Common myeloid progenitor, CD34-positive (primary cell): Measurements from ENCODE around the gene ATP1B2. TPM values are rescaled to one million over a fixed set of nuclear protein-coding genes. Genes with fewer than 3 reads are reported as not detected.

Experiments
- CTCF ChIA-PET: fragments of 350-600 bp; sonication (Branson Sonifier 250); formaldehyde crosslinking; loops from one replicate; lab custom pipeline; 2021; ENCODE audit warnings: antibody characterized with exemption; lab: Charles Lee
- POLR2A ChIA-PET: fragments of 350-600 bp; sonication (Branson Sonifier 250); formaldehyde crosslinking; loops from one replicate; lab custom pipeline; 2021; ENCODE audit warnings: antibody characterized with exemption; lab: Charles Lee
- DNase-seq, 3 donors: peaks; one replicate each; pipeline versions ENCODE4 v3.0.0 to v3.0.0-alpha.2; 2013
- H3K27ac ChIP-seq, 2 experiments: 1 replicate in 1 of 2; 2 replicates in 1 of 2; pipeline ENCODE4 v1.7.0; 2013; ENCODE audit warnings: inconsistent platforms in 2 of 2, low read length in 2 of 2, mild to moderate bottlenecking in 2 of 2, low read depth in 1 of 2, moderate library complexity in 1 of 2; ENCODE audit not compliant: severe bottlenecking in 2 of 2, insufficient read depth in 1 of 2, poor library complexity in 1 of 2
- H3K27me3 ChIP-seq, 5 experiments: replicated peaks in 2 of 5; 1 replicate in 3 of 5; 2 replicates in 2 of 5; pipeline versions ENCODE4 v1.6.1 to v1.7.0; 2013; ENCODE audit warnings: low read length in 4 of 5, mild to moderate bottlenecking in 2 of 5, moderate library complexity in 2 of 5, inconsistent platforms in 1 of 5; ENCODE audit not compliant: insufficient read depth in 5 of 5, control insufficient read depth in 4 of 5
- H3K36me3 ChIP-seq, 4 experiments: 1 replicate in 2 of 4; 2 replicates in 2 of 4; pipeline versions ENCODE4 v1.6.1 to v1.7.0; 2013; ENCODE audit warnings: low read length in 3 of 4, control low read depth in 1 of 4, mild to moderate bottlenecking in 1 of 4; ENCODE audit not compliant: control insufficient read depth in 4 of 4, insufficient read depth in 4 of 4
- H3K4me1 ChIP-seq, 4 experiments: 1 replicate in 3 of 4; 2 replicates in 1 of 4; pipeline versions ENCODE4 v1.6.1 to v1.7.1; 2013; ENCODE audit warnings: low read length in 3 of 4, mild to moderate bottlenecking in 3 of 4, control low read depth in 1 of 4, inconsistent platforms in 1 of 4, moderate library complexity in 1 of 4; ENCODE audit not compliant: control insufficient read depth in 4 of 4, insufficient read depth in 4 of 4; ENCODE audit errors: control extremely low read depth in 1 of 4
- H3K4me3 ChIP-seq, 7 experiments: 1 replicate in 4 of 7; 2 replicates in 3 of 7; pipeline versions ENCODE4 v1.5.1 to v1.7.0; 2013; ENCODE audit warnings: mild to moderate bottlenecking in 7 of 7, low read length in 6 of 7, moderate library complexity in 6 of 7, inconsistent platforms in 2 of 7, low read depth in 2 of 7, control low read depth in 1 of 7; ENCODE audit not compliant: insufficient read depth in 4 of 7, control insufficient read depth in 1 of 7; ENCODE audit errors: extremely low read depth in 1 of 7
- H3K9me3 ChIP-seq, 5 experiments: 1 replicate in 4 of 5; 2 replicates in 1 of 5; pipeline versions ENCODE4 v1.6.1 to v1.7.1; 2013; ENCODE audit warnings: low read length in 4 of 5, mild to moderate bottlenecking in 2 of 5, inconsistent platforms in 1 of 5, low read depth in 1 of 5, moderate library complexity in 1 of 5; ENCODE audit not compliant: control insufficient read depth in 4 of 5, insufficient read depth in 2 of 5; ENCODE audit errors: control extremely low read depth in 1 of 5
- WGBS: methylation state at CpG from one replicate; pipeline ENCODE4 v1.1.5; 2013; ENCODE audit not compliant: insufficient coverage; 5-methylcytosine and 5-hydroxymethylcytosine counted together
- polyA plus RNA-seq: library from polyadenylated mRNA; unstranded; fragments of 120-200 nt; gene quantifications from one replicate; pipeline ENCODE4 v1.2.1, GENCODE V29; 2013

Gene ATP1B2
- 0.08 TPM for polyA plus RNA-seq

DNA sequence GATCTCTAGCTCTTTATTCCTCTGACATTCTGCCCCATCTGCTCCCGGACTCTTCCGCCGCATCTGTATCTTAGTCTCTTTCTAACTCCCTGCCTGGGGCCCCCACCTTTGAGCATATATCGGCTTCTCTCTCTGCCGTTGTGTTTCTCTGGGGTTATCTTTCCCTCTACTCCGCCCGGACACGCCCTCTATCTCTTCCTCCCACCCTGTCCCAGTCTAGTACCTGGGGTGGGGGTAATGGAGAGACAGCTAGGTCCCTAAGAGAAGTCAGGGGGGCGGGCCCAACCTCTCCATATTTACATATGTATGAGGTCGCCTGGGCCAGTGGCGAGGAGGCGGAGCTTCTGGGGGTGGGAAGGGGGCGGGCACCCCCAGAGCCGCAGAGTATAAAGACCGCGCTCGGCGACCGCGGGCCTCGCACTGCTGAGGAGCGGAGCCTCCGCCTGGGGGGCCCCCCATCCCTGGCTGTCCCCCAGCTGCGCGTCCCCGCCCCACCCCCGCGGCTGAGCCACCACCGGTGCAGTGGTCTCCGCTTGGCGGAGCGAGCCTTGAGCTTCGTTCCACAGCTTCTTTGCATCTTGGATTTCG lies at the start of gene ATP1B2:
Gene ATP1B2 (plus strand): TSS at position 418 of the 588 bp plus-strand sequence. CDS start 593 bp downstream, outside the sequence.
- Histone ChIP-seq H3K4me1 (peaks cover 0 to 18% (median 15%) of the 10 kb centered on the region in 4 experiments), H3K4me3 (peak within 1 kb of the TSS; percentile 16 to 73 (median 51)), H3K27ac (no peak within 1 kb of the TSS), H3K9me3 (no peaks in the 10 kb centered on the region), H3K27me3 (peaks cover 0 to 47% (median 31%) of the 10 kb centered on the region in 5 experiments), H3K36me3 (no peaks in the 10 kb centered on the region)
- ChIA-PET POLR2A (interaction anchor here (0.6 to 1.9 kb wide), 5 partner anchors 23 to 37 kb away, joined by 3 to 10 read pairs (median 3); partner anchors contain the start of genes SAT2, TP53 and WRAP53), CTCF (interaction anchor here (0.8 to 1.5 kb wide), 6 partner anchors 9 to 66 kb away, joined by 3 to 6 read pairs (median 3); no protein-coding TSS in a partner anchor)
- 1% methylated on average over 26 of the region's 34 CpGs for WGBS
- DNase-seq: peak; percentile 81 to 86 (median 83)

DNA sequence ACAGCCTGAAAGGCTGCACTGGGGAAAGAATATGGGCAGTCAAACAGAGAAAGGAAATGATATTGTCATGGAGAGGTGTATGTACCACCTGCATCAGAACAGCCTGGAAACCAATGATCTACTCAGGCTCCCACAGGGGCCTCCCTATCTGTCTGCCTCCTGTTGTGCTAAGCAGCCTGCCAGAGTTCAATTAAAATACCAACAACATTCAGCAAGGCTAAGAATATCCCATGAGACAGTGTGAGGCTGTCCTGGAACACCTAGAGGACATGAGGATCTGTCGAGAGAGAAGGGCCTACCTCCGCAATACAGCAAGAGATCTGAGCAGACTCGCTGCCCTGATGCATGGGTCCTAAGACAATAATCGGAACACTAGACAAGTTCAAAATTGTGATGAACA lies 44.4 kb upstream of the ATP1B2 start:
- no peaks in the 10 kb centered on the region for H3K27me3 ChIP-seq
- CTCF ChIA-PET: interaction anchor here (1.3 to 1.4 kb wide), 2 partner anchors 12 to 17 kb away, joined by 3 to 7 read pairs; no protein-coding TSS in a partner anchor
- POLR2A ChIA-PET: no interaction called here
- no peak overlapping the region for H3K27ac ChIP-seq
- no peak overlapping the region for H3K4me3 ChIP-seq
- H3K36me3 ChIP-seq: peaks cover 12 to 53% (median 30%) of the 10 kb centered on the region in 4 experiments
- DNase-seq: no peak
- H3K4me1 ChIP-seq: no peaks in the 10 kb centered on the region
- WGBS: 100% methylated on average over 3 of the region's 4 CpGs
- no peaks in the 10 kb centered on the region for H3K9me3 ChIP-seq

DNA sequence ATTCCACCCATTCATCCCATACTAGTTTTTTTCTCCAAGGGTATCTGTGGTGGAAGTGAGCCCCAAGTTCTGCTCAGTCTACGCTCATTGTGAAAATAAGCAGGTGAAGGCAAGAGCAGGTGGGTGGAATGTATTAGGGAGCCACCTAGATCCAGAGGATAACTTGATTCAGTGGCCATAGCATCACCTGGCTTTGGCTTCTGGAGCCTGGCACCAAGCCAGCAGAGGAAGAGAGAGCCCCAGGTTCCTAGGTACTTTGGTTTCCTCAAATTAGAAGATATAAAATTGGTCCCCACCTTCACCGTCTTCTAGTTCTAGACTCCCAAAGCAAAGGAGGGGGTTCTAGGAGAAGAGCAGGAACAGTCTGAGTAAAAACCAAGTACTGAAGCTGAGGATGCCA lies 40.1 kb upstream of the ATP1B2 start:
- no peaks in the 10 kb centered on the region for H3K27me3 ChIP-seq
- H3K27ac ChIP-seq: no peak overlapping the region
- no CpG with 5 or more reads among the region's 2 CpGs for WGBS
- peaks cover 9 to 28% (median 21%) of the 10 kb centered on the region in 4 experiments for H3K4me1 ChIP-seq
- ChIA-PET POLR2A (no interaction called here), CTCF (interaction anchor here (0.7 to 1.7 kb wide), 4 partner anchors 9 to 51 kb away, joined by 3 to 6 read pairs (median 3); partner anchors contain the start of gene SOX15)
- no peak overlapping the region for H3K4me3 ChIP-seq
- no peak for DNase-seq
- peaks cover 3 to 26% (median 10%) of the 10 kb centered on the region in 4 experiments for H3K36me3 ChIP-seq
- no peaks in the 10 kb centered on the region for H3K9me3 ChIP-seq

DNA sequence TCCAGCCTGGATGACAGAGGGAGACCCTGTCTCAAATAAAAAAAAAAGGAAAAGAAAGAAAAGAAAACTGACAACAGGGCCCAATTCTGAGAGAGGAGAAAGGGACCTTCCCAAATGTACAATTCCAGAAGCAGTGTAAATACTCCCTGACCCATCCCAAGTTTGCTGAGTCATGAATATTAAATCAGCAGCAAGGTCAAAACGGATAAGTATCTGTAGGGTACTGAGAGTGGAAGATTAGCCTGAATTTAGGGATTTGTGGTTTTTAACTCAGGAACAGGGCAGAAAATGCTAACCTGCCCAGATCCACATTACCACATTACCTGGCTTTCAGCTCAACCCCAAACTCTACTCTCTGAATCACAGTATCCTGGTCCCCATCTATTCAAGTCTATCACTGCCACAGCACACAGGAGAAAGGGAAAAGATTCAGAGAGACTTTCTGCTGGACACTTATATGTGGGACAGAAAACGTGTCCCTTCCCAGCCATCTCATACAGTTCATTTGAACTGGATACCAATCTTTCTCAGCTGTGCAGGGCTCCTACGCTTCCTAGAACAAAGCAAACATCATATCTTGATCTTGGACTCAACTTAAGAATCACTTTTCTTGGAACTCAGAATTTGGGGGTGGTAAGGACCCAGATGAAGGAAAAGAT lies 39.0 kb upstream of the ATP1B2 start:
- peaks cover 9 to 28% (median 21%) of the 10 kb centered on the region in 4 experiments for H3K4me1 ChIP-seq
- no peak overlapping the region for H3K4me3 ChIP-seq
- peaks cover under 1 to 18% (median 5%) of the 10 kb centered on the region in 4 experiments for H3K36me3 ChIP-seq
- DNase-seq: no peak
- H3K27ac ChIP-seq: no peak overlapping the region
- no CpG with 5 or more reads among the region's 3 CpGs for WGBS
- ChIA-PET CTCF (interaction anchor here (0.8 to 2.1 kb wide), 7 partner anchors 11 to 377 kb away, joined by 3 to 6 read pairs (median 3); partner anchors contain the start of gene TP53), POLR2A (interaction anchor here (0.7 to 1.0 kb wide), 3 partner anchors 22 to 56 kb away, joined by 3 to 4 read pairs (median 3); partner anchors contain the start of gene SOX15)
- no peaks in the 10 kb centered on the region for H3K27me3 ChIP-seq
- H3K9me3 ChIP-seq: no peaks in the 10 kb centered on the region

DNA sequence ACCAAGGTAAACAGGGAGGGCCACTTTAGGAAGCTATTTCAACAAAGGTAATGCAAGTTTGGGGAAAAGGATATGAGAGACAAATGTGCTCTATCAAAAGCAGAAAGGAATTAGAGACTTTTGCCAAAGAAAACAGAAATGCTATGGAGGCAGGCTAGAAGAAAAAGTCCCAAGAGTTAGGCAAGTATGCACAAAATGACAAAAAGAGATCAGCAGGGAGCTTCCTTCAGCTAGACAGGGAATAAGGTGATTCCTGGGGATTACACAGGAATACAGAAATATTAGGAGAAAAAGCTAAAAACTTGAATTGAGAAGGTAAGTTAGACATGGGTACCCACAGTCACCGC lies 38.5 kb upstream of the ATP1B2 start:
- CTCF ChIA-PET: interaction anchor here (0.8 to 2.1 kb wide), 5 partner anchors 11 to 75 kb away, joined by 3 to 6 read pairs (median 3); partner anchors contain the start of gene TP53
- peaks cover 9 to 28% (median 21%) of the 10 kb centered on the region in 4 experiments for H3K4me1 ChIP-seq
- no peak for DNase-seq
- H3K27me3 ChIP-seq: no peaks in the 10 kb centered on the region
- H3K36me3 ChIP-seq: peaks cover 0 to 18% (median 5%) of the 10 kb centered on the region in 4 experiments
- no peak overlapping the region for H3K4me3 ChIP-seq
- POLR2A ChIA-PET: interaction anchor here (0.8 to 1.0 kb wide), 2 partner anchors 23 to 55 kb away, joined by 3 read pairs; no protein-coding TSS in a partner anchor
- H3K27ac ChIP-seq: no peak overlapping the region
- no peaks in the 10 kb centered on the region for H3K9me3 ChIP-seq
- WGBS: 100% methylated on average over 1 of the region's 1 CpG

DNA sequence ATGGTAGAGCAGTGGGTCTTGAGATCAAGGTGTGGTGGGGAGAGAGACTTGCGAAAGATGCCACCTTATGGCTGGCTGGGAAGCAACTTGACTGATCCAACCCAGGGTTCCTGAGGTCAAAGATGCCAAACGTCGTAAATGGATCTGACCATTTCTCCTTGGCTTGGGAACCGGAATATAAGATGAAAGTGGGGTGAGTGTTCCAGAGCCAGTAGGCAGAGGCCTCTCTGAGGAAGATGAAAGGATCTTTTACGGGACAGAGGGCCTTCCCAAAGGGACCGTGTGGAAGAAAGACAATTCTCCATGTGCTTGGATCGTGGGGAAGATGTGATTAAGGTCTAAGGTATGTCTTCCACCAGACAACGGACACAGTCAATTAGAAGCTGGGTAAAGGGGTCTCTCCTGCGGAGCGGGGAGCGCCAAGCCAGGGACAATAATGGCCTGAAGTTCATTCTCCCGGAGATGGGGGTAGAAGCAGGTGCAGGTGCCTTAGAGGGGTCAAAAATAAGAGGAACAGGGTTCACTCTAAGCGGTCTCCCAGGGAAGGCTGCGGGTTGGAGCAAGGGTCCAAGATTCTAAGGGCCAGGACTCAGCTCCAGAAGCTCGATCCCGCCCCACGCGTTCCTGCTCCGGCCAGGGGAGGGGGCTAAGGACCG lies 36.8 kb upstream of the ATP1B2 start:
- Histone ChIP-seq H3K4me1 (peaks cover 9 to 28% (median 21%) of the 10 kb centered on the region in 4 experiments), H3K27ac (peak overlapping the region; percentile 27 to 87), H3K27me3 (no peaks in the 10 kb centered on the region), H3K4me3 (peak overlapping the region; percentile 72 to 92 (median 75)), H3K9me3 (no peaks in the 10 kb centered on the region), H3K36me3 (peaks cover 0 to 18% (median 4%) of the 10 kb centered on the region in 4 experiments)
- WGBS: 14% methylated on average over 19 of the region's 20 CpGs
- ChIA-PET POLR2A (interaction anchor here (1.8 kb wide), 1 partner anchor 73 kb away, joined by 11 read pairs; no protein-coding TSS in a partner anchor), CTCF (interaction anchor here (1.1 to 2.1 kb wide), 4 partner anchors 13 to 74 kb away, joined by 4 to 7 read pairs (median 5); partner anchors contain the start of genes SOX15 and WRAP53)
- DNase-seq: no peak
